HepG2 (cell line): ENCODE data around the gene PLSCR4. TPM values are rescaled to one million over a fixed set of nuclear protein-coding genes. Genes with fewer than 3 reads are reported as not detected.

Source experiments
- ATAC-seq: fragments of 200-7000 bp; cut with Tn5 transposase; 3 replicates; pipeline ENCODE4 v1.9.1; 2020; ENCODE audit warnings: mild to moderate bottlenecking, moderate library complexity
- BruUV-seq: library from RNA; stranded (reverse); fragments of 400-500 nt; replicated peaks from 2 replicates; lab custom pipeline; 2021; lab: Mats Ljungman, UMichigan
- CTCF ChIA-PET: fragments of 300-600 bp; formaldehyde crosslinking; extraction: SDS; loops from one replicate; lab custom pipeline; 2021; ENCODE audit warnings: low total read pairs, inconsistent platforms, low intra/inter-chr PET ratio; lab: Yijun Ruan, JAX
- POLR2A ChIA-PET: fragments of 350-600 bp; sonication (Branson Sonifier 250); formaldehyde crosslinking; loops from one replicate; lab custom pipeline; 2020; ENCODE audit warnings: antibody characterized with exemption, inconsistent platforms; lab: Yijun Ruan, JAX
- DNase-seq: peaks from one replicate; pipeline ENCODE4 v3.0.0-alpha.2; 2015; ENCODE audit warnings: low spot score
- FAIRE-seq: peaks from 3 replicates; lab custom pipeline; 2011; peaks lifted over from hg19 to GRCh38; lab: Jason Lieb, UNC
- H2AFZ ChIP-seq: one replicate; pipeline ENCODE4 v1.6.1; 2011; ENCODE audit warnings: low read length, inconsistent platforms
- H3K27ac ChIP-seq: fragments of 300-600 bp; 3 replicates; pipeline ENCODE4 v1.8.0; 2011; ENCODE audit warnings: mixed run types, mild to moderate bottlenecking, mixed read lengths, low read length, inconsistent platforms; ENCODE audit not compliant: insufficient read depth; ENCODE audit errors: extremely low read length
- H3K27me3 ChIP-seq, 2 experiments: fragments of 200-600 bp in 1 of 2; 2 replicates in 1 of 2; 3 replicates in 1 of 2; pipeline versions ENCODE4 v1.6.0 to v1.8.0; 2011; ENCODE audit warnings: low read length in 2 of 2, mild to moderate bottlenecking in 2 of 2, moderate library complexity in 2 of 2, inconsistent platforms in 1 of 2; ENCODE audit not compliant: insufficient read depth in 2 of 2, control insufficient read depth in 1 of 2
- H3K36me3 ChIP-seq, 2 experiments: fragments of 200-600 bp in 1 of 2; replicated peaks in 1 of 2; 2 replicates in 1 of 2; 3 replicates in 1 of 2; pipeline versions ENCODE4 v1.5.1 to v1.8.0; 2011; ENCODE audit warnings: low read length in 2 of 2, inconsistent platforms in 1 of 2; ENCODE audit not compliant: insufficient read depth in 2 of 2, control insufficient read depth in 1 of 2
- H3K4me1 ChIP-seq: 2 replicates; pipeline ENCODE4 v1.5.1; 2012; ENCODE audit warnings: low read length, inconsistent platforms; ENCODE audit not compliant: insufficient read depth
- H3K4me2 ChIP-seq: 2 replicates; pipeline ENCODE4 v1.6.0; 2011; ENCODE audit warnings: low read depth, low read length, inconsistent platforms
- H3K4me3 ChIP-seq, 3 experiments: fragments of 200-600 bp in 1 of 3; sonication (generic), shearing (Covaris generic) in 1 of 3; replicated peaks in 1 of 3; 2 replicates each; pipeline ENCODE4 v1.5.1; 2011 to 2016; ENCODE audit warnings: low read length in 3 of 3, inconsistent platforms in 2 of 3, low read depth in 2 of 3, mild to moderate bottlenecking in 2 of 3, control low read depth in 1 of 3, mixed read lengths in 1 of 3; ENCODE audit not compliant: insufficient read depth in 1 of 3
- H3K79me2 ChIP-seq: one replicate; pipeline ENCODE4 v1.6.1; 2011; ENCODE audit warnings: low read length, inconsistent platforms; ENCODE audit not compliant: insufficient read depth
- H3K9ac ChIP-seq: 2 replicates; pipeline ENCODE4 v1.6.0; 2011; ENCODE audit warnings: mild to moderate bottlenecking, low read depth, low read length, inconsistent platforms; ENCODE audit not compliant: insufficient read depth
- H3K9me3 ChIP-seq: 2 replicates; pipeline ENCODE4 v1.5.1; 2012; ENCODE audit warnings: mild to moderate bottlenecking, low read length
- H4K20me1 ChIP-seq: 2 replicates; pipeline ENCODE4 v1.6.0; 2011; ENCODE audit warnings: inconsistent platforms, mild to moderate bottlenecking, low read length, moderate library complexity; ENCODE audit not compliant: insufficient read depth
- ELF1 ChIP-seq: sonication (generic); formaldehyde crosslinking; IDR thresholded peaks from 2 replicates; pipeline ENCODE4 v1.4.0; 2020; ENCODE audit warnings: missing genetic modification reagents
- GABPA ChIP-seq, 2 experiments: IDR thresholded peaks; 2 replicates each; pipeline ENCODE4 v1.6.1; 2011 to 2016; ENCODE audit warnings: low read depth in 2 of 2, low read length in 1 of 2, missing biosample characterization in 1 of 2, missing genetic modification characterization in 1 of 2
- GABPB1 ChIP-seq: IDR thresholded peaks from 2 replicates; pipeline ENCODE4 v1.6.1; 2016; ENCODE audit warnings: mild to moderate bottlenecking, missing genetic modification reagents, moderate library complexity, missing compliant biosample characterization
- POLR2AphosphoS5 ChIP-seq: IDR thresholded peaks from 2 replicates; pipeline ENCODE4 v1.6.1; 2012; ENCODE audit warnings: low read depth, low read length
- ZNF770 ChIP-seq: sonication (generic); formaldehyde crosslinking; IDR thresholded peaks from 2 replicates; pipeline ENCODE4 v1.5.0; 2020; ENCODE audit warnings: mild to moderate bottlenecking, missing genetic modification reagents
- WGBS: methylation state at CpG from one replicate; pipeline ENCODE4 v1.1.6; 2017; ENCODE audit warnings: low lambda C conversion rate; 5-methylcytosine and 5-hydroxymethylcytosine counted together
- in situ Hi-C: cut with HindIII; loops from 2 replicates; pipeline ENCODE4 v1.10.0; 2017; ENCODE audit warnings: low pct_unique_long_range_greater_than_20kb; ENCODE audit not compliant: extremely low pct_ligation_motif_present
- intact Hi-C: fragments of 100-400 bp; cut with micrococcal nuclease; formaldehyde crosslinking; loops from one replicate; pipeline ENCODE4 v1.10.0; 2022; ENCODE audit not compliant: unreplicated experiment
- polyA plus RNA-seq, 8 experiments: library from polyadenylated mRNA; depleted of rRNA in 3 of 8; stranded (reverse) in 7 of 8; unstranded in 1 of 8; fragments of >200 nt; fragmentation: Illumina TruSeq in 4 of 8; extraction: Trizol in 4 of 8; gene quantifications; 2 replicates each; pipeline versions ENCODE4 v1.2.1 to v1.2.3, GENCODE V29; 2011 to 2016; ENCODE audit warnings: low read depth in 4 of 8, missing spikeins in 1 of 8, mixed read lengths in 1 of 8; ENCODE audit not compliant: insufficient read depth in 1 of 8
- total RNA-seq, 5 experiments: library from RNA; depleted of rRNA; stranded (reverse); fragments of >200 nt; fragmentation: Illumina TruSeq; extraction: Trizol; gene quantifications; 2 replicates each; pipeline ENCODE4 v1.2.3, GENCODE V29; 2016; ENCODE audit warnings: low read depth in 1 of 5

The PLSCR4 gene
- total and polyA plus RNA-seq, 2 of the 13 experiments (the other 11 are each of a cell fraction or from before 2014, with no cell fraction given) = 1.5 to 59.0 TPM

GRCh38 chr3:146165877-146166276 is 85.0 kb downstream of the PLSCR4 start (continued):
- no peak for TF ChIP-seq ZNF770 (CRISPR knock-in tag)
- TF ChIP-seq POLR2AphosphoS5 = no peak

- peak overlapping the region; percentile 48 for H3K4me2 ChIP-seq
- ATAC-seq = no peak
- H3K9me3 ChIP-seq = no peaks in the 10 kb centered on the region
- CTCF ChIA-PET = no interaction called here
- no peaks in the 10 kb centered on the region; a peak in 1 of 5 replicates for H3K27me3 ChIP-seq
- 69% methylated on average over 7 of the region's 7 CpGs for WGBS
- intact Hi-C loops (loop anchor here (5.0 kb wide), 1 partner anchor 38 kb away; no protein-coding TSS in a partner anchor), in situ Hi-C loops (loop anchor here (10.0 kb wide), 1 partner anchor 100 kb away; no protein-coding TSS in a partner anchor)
- H3K27ac ChIP-seq = no peak overlapping the region
- H3K4me3 ChIP-seq = no peak overlapping the region
- no peak for FAIRE-seq
- H2AFZ ChIP-seq = peak overlapping the region; percentile 93
- H3K9ac ChIP-seq = no peak overlapping the region; the same call in 1 of the 2 replicates
- H3K4me1 ChIP-seq = peaks cover 54% of the 10 kb centered on the region
- H4K20me1 ChIP-seq = peaks cover 5% of the 10 kb centered on the region
- H3K79me2 ChIP-seq = peaks cover 13% of the 10 kb centered on the region
- DNase-seq = no peak
- POLR2A ChIA-PET = interaction anchor here (1.0 kb wide), 1 partner anchor 19 kb away, joined by 3 read pairs; no protein-coding TSS in a partner anchor
- no TSS peak for BruUV-seq
- no peak for TF ChIP-seq GABPB1 (CRISPR knock-in tag)
- TF ChIP-seq GABPA (IDR thresholded peaks at IDR 0.05; ENCODE audit: low read depth, low read length) = no peak
- TF ChIP-seq GABPA (CRISPR knock-in tag; IDR thresholded peaks at IDR 0.05; ENCODE audit: low read depth) = peak; percentile 33; the same call in 1 of the 2 replicates
- TF ChIP-seq ELF1 (CRISPR knock-in tag) = 0 out of 2 replicates have a peak, but pooled peaks have one; percentile 50
- TF ChIP-seq, all 625 proteins: peak for 2
- no peaks in the 10 kb centered on the region for H3K36me3 ChIP-seq
Observed at GRCh38 chr3:146164971-146165769, 85.7 kb downstream of the PLSCR4 start.
